ENCODE data around the gene ISYNA1. TPM values are rescaled to one million over a fixed set of nuclear protein-coding genes. Genes with fewer than 3 reads are reported as not detected.

The ISYNA1 gene
- total and polyA plus RNA-seq, 2 experiments from 2014 or later: 191 to 208 TPM

- Mint-ChIP-seq H3K4me1 (peaks cover 10% of the 10 kb centered on the region), H3K9me3 (no peaks in the 10 kb centered on the region), H3K4me3 (no peak overlapping the region), H3K36me3 (ENCODE audit: low read depth) (peaks cover 11% of the 10 kb centered on the region), H3K27ac (no peak overlapping the region), H3K27me3 (ENCODE audit: insufficient read depth, low read depth, poor library complexity) (peaks cover 37% of the 10 kb centered on the region)
- peaks cover 21% of the 10 kb centered on the region for H3K27me3 ChIP-seq (ENCODE audit: insufficient read depth)
- no peak overlapping the region for H2AFZ ChIP-seq
- TF ChIP-seq ZNF331 (CRISPR knock-in tag; IDR thresholded peaks at IDR 0.05; ENCODE audit: low read depth) (no peak), STAT1 (IDR thresholded peaks at IDR 0.05; ENCODE audit: unreplicated experiment) (no peak), POLR2AphosphoS5 (IDR thresholded peaks at IDR 0.05; ENCODE audit: low read depth) (no peak), ZNF114 (CRISPR knock-in tag; IDR thresholded peaks at IDR 0.05) (no peak), ETS1 (IDR thresholded peaks at IDR 0.05) (no peak), NANOG (IDR thresholded peaks at IDR 0.05; ENCODE audit: borderline replicate concordance) (no peak), JUNB (IDR thresholded peaks at IDR 0.05; ENCODE audit: unreplicated experiment) (no peak), REST (IDR thresholded peaks at IDR 0.05; ENCODE audit: unreplicated experiment) (no peak), EZH2phosphoT487 (IDR thresholded peaks at IDR 0.05; ENCODE audit: unreplicated experiment) (no peak), EZH2 (IDR thresholded peaks at IDR 0.05; ENCODE audit: low read depth, unreplicated experiment) (no peak), CREB1 (CRISPR knock-in tag; IDR thresholded peaks at IDR 0.05; ENCODE audit: low read depth) (no peak)
- TF ChIP-seq, protein P1, sequence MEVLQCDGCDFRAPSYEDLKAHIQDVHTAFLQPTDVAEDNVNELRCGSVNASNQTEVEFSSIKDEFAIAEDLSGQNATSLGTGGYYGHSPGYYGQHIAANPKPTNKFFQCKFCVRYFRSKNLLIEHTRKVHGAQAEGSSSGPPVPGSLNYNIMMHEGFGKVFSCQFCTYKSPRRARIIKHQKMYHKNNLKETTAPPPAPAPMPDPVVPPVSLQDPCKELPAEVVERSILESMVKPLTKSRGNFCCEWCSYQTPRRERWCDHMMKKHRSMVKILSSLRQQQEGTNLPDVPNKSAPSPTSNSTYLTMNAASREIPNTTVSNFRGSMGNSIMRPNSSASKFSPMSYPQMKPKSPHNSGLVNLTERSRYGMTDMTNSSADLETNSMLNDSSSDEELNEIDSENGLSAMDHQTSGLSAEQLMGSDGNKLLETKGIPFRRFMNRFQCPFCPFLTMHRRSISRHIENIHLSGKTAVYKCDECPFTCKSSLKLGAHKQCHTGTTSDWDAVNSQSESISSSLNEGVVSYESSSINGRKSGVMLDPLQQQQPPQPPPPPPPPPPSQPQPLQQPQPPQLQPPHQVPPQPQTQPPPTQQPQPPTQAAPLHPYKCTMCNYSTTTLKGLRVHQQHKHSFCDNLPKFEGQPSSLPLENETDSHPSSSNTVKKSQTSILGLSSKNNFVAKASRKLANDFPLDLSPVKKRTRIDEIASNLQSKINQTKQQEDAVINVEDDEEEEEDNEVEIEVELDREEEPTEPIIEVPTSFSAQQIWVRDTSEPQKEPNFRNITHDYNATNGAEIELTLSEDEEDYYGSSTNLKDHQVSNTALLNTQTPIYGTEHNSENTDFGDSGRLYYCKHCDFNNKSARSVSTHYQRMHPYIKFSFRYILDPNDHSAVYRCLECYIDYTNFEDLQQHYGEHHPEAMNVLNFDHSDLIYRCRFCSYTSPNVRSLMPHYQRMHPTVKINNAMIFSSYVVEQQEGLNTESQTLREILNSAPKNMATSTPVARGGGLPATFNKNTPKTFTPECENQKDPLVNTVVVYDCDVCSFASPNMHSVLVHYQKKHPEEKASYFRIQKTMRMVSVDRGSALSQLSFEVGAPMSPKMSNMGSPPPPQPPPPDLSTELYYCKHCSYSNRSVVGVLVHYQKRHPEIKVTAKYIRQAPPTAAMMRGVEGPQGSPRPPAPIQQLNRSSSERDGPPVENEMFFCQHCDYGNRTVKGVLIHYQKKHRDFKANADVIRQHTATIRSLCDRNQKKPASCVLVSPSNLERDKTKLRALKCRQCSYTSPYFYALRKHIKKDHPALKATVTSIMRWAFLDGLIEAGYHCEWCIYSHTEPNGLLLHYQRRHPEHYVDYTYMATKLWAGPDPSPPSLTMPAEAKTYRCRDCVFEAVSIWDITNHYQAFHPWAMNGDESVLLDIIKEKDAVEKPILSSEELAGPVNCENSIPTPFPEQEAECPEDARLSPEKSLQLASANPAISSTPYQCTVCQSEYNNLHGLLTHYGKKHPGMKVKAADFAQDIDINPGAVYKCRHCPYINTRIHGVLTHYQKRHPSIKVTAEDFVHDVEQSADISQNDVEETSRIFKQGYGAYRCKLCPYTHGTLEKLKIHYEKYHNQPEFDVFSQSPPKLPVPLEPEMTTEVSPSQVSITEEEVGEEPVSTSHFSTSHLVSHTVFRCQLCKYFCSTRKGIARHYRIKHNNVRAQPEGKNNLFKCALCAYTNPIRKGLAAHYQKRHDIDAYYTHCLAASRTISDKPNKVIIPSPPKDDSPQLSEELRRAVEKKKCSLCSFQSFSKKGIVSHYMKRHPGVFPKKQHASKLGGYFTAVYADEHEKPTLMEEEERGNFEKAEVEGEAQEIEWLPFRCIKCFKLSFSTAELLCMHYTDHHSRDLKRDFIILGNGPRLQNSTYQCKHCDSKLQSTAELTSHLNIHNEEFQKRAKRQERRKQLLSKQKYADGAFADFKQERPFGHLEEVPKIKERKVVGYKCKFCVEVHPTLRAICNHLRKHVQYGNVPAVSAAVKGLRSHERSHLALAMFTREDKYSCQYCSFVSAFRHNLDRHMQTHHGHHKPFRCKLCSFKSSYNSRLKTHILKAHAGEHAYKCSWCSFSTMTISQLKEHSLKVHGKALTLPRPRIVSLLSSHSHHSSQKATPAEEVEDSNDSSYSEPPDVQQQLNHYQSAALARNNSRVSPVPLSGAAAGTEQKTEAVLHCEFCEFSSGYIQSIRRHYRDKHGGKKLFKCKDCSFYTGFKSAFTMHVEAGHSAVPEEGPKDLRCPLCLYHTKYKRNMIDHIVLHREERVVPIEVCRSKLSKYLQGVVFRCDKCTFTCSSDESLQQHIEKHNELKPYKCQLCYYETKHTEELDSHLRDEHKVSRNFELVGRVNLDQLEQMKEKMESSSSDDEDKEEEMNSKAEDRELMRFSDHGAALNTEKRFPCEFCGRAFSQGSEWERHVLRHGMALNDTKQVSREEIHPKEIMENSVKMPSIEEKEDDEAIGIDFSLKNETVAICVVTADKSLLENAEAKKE (CRISPR knock-in tag; IDR thresholded peaks at IDR 0.05): no peak
- TF ChIP-seq, protein P2, sequence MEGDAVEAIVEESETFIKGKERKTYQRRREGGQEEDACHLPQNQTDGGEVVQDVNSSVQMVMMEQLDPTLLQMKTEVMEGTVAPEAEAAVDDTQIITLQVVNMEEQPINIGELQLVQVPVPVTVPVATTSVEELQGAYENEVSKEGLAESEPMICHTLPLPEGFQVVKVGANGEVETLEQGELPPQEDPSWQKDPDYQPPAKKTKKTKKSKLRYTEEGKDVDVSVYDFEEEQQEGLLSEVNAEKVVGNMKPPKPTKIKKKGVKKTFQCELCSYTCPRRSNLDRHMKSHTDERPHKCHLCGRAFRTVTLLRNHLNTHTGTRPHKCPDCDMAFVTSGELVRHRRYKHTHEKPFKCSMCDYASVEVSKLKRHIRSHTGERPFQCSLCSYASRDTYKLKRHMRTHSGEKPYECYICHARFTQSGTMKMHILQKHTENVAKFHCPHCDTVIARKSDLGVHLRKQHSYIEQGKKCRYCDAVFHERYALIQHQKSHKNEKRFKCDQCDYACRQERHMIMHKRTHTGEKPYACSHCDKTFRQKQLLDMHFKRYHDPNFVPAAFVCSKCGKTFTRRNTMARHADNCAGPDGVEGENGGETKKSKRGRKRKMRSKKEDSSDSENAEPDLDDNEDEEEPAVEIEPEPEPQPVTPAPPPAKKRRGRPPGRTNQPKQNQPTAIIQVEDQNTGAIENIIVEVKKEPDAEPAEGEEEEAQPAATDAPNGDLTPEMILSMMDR (conservative IDR thresholded peaks at IDR 0.05; ENCODE audit: low read depth in 2 of 2): no peak
- no peak overlapping the region for H3K27ac ChIP-seq (ENCODE audit: low read depth)
- no peak overlapping the region for H3K4me3 ChIP-seq
- H3K36me3 ChIP-seq (ENCODE audit: insufficient read depth): no peaks in the 10 kb centered on the region
- peaks cover 9% of the 10 kb centered on the region for H3K4me1 ChIP-seq (ENCODE audit: insufficient read depth)
- DNase-seq (ENCODE audit: low spot score) (no peak), ATAC-seq (no peak)
- H3K4me2 ChIP-seq: no peak overlapping the region
- peaks cover 26% of the 10 kb centered on the region for H3F3A ChIP-seq (replicated peaks; ENCODE audit: low read depth)
- H4K20me1 ChIP-seq (replicated peaks; ENCODE audit: insufficient read depth): no peaks in the 10 kb centered on the region
- H3K79me2 ChIP-seq (replicated peaks; ENCODE audit: insufficient read depth): no peaks in the 10 kb centered on the region
- H3K9me2 ChIP-seq (ENCODE audit: insufficient read depth): no peaks in the 10 kb centered on the region
These were observed 48.2 kb downstream of the ISYNA1 start for GRCh38 chr19:18389726-18390064.
